Measurements from ENCODE around the gene RNPEPL1.

The RNPEPL1 gene

DNA sequence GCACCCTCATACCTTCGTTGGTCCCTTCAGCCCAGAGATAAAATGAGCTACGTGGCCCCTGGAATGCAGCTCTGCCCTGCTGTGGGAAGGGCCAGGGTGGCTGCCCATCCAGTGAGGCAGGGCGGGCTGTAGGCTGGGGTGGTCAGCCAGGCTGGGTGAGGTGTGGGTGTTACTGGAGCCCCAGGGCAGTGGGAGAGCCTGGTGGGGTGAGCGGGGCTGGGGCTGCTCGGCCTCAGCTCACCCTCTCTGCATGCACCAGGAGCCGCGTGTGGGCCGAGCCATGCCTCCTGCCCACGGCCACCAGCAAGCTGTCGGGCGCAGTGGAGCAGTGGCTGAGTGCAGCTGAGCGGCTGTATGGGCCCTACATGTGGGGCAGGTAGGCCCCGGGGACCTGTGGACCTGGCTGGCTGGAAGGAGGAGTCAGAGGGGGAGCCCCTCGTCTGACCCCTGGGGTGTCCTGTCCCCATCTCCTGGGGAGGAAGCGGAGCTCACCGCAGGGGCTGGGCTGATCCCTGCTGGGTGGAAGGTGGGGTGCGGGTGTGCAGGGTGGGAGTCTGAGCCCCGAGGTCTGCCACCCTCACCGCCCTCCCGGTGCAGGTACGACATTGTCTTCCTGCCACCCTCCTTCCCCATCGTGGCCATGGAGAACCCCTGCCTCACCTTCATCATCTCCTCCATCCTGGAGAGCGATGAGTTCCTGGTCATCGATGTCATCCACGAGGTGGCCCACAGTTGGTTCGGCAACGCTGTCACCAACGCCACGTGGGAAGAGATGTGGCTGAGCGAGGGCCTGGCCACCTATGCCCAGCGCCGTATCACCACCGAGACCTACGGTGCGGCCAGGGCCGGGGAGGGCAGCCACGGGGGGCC, 5.5 kb downstream of the RNPEPL1 start:
- no peak for DNase-seq (ENCODE audit: low spot score)
- Histone ChIP-seq H3K9ac (ENCODE audit: low read depth, low read length, poor library complexity) (peak overlapping the region; percentile 21), H3K18ac (ENCODE audit: low read length) (no peak overlapping the region), H3K27ac (replicated peaks; ENCODE audit: low read length) (no peak overlapping the region), H2AFZ (ENCODE audit: low read length) (no peak overlapping the region), H2BK120ac (ENCODE audit: low read depth, low read length) (no peak overlapping the region), H3K23ac (ENCODE audit: low read depth, low read length, poor library complexity) (no peak overlapping the region), H3K4ac (ENCODE audit: low read length) (no peak overlapping the region), H3K27me3 (ENCODE audit: control insufficient read depth in 3 of 3, insufficient read depth in 3 of 3, low read depth in 1 of 3, low read length in 3 of 3) (peaks cover 0 to 14% (median 5%) of the 10 kb centered on the region in 3 experiments), H4K91ac (ENCODE audit: low read depth, low read length, poor library complexity) (no peak overlapping the region), H3K36me3 (replicated peaks in 1 of 2; ENCODE audit: control insufficient read depth in 2 of 2, insufficient read depth in 2 of 2, low read length in 2 of 2) (peaks cover 8 to 38% of the 10 kb centered on the region in 2 donors), H2BK12ac (ENCODE audit: low read length) (peak overlapping the region; percentile 10), H3K4me3 (ENCODE audit: low read length in 2 of 2) (peak overlapping the region in 1 of 2 donors; percentile 56), H3K4me2 (ENCODE audit: insufficient read depth, low read length, poor library complexity, severe bottlenecking) (no peak overlapping the region), H4K8ac (ENCODE audit: low read depth, low read length) (no peak overlapping the region), H2BK5ac (ENCODE audit: low read length) (no peak overlapping the region), H2BK15ac (ENCODE audit: low read length) (no peak overlapping the region), H3K4me1 (ENCODE audit: control insufficient read depth in 2 of 2, insufficient read depth in 1 of 2, low read depth in 1 of 2, low read length in 2 of 2) (peaks cover 5 to 8% of the 10 kb centered on the region in 2 donors), H3K79me1 (ENCODE audit: low read depth, low read length) (peaks cover 2% of the 10 kb centered on the region), H2AK5ac (ENCODE audit: low read depth, low read length) (no peak overlapping the region), H3K9me3 (replicated peaks in 1 of 2; ENCODE audit: control insufficient read depth in 2 of 2, insufficient read depth in 1 of 2, low read depth in 1 of 2, low read length in 2 of 2) (no peaks in the 10 kb centered on the region), H3K14ac (ENCODE audit: low read length) (peak overlapping the region; percentile 21)
- WGBS, 2 donors (ENCODE audit: extremely low coverage in 2 of 2, insufficient read length in 2 of 2, insufficient replicate concordance in 1 of 2) = no CpG with 5 or more reads among the region's 37 CpGs

DNA sequence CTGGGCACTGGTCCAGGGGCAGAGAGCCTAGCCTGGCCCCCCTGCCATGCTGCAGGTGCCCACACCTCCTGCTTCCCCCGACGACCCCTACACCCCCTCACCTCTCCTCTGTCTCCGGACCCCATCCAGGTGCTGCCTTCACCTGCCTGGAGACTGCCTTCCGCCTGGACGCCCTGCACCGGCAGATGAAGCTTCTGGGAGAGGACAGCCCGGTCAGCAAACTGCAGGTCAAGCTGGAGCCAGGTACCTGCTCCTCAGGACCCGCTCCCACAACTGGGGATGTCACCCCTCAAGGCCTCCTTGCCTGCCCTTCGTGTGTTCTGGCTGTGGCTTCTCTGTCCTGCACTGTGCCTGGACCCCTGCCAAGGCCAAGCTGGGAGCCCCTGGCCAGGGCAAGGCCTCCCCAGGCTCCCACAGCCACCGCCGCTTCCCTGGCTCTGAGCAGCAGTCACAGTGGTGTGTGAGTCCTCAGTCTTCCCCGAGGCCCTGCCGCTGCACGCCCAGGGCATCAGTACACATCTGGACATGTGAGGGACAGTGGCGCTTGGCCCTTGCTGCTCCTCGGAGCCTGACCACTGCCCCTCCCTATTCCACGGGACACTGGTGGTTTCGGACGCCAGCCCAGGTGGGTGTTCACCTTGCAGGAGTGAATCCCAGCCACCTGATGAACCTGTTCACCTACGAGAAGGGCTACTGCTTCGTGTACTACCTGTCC, 6.3 kb downstream of the RNPEPL1 start:
- Histone ChIP-seq H2BK12ac (ENCODE audit: low read length) (no peak overlapping the region), H2BK5ac (ENCODE audit: low read length) (no peak overlapping the region), H3K27me3 (ENCODE audit: control insufficient read depth in 3 of 3, insufficient read depth in 3 of 3, low read depth in 1 of 3, low read length in 3 of 3) (peaks cover 0 to 6% (median 0%) of the 10 kb centered on the region in 3 experiments), H3K23ac (ENCODE audit: low read depth, low read length, poor library complexity) (peak overlapping the region; percentile 55), H2AFZ (ENCODE audit: low read length) (no peak overlapping the region), H3K4ac (ENCODE audit: low read length) (no peak overlapping the region), H3K27ac (replicated peaks; ENCODE audit: low read length) (no peak overlapping the region), H3K4me1 (ENCODE audit: control insufficient read depth in 2 of 2, insufficient read depth in 1 of 2, low read depth in 1 of 2, low read length in 2 of 2) (peaks cover under 1 to 2% of the 10 kb centered on the region in 2 donors), H3K4me3 (ENCODE audit: low read length in 2 of 2) (no peak overlapping the region), H3K36me3 (replicated peaks in 1 of 2; ENCODE audit: control insufficient read depth in 2 of 2, insufficient read depth in 2 of 2, low read length in 2 of 2) (peaks cover 8 to 38% of the 10 kb centered on the region in 2 donors), H4K91ac (ENCODE audit: low read depth, low read length, poor library complexity) (no peak overlapping the region), H3K4me2 (ENCODE audit: insufficient read depth, low read length, poor library complexity, severe bottlenecking) (no peak overlapping the region), H3K9ac (ENCODE audit: low read depth, low read length, poor library complexity) (no peak overlapping the region), H2AK5ac (ENCODE audit: low read depth, low read length) (no peak overlapping the region), H3K79me1 (ENCODE audit: low read depth, low read length) (peaks cover 5% of the 10 kb centered on the region), H2BK120ac (ENCODE audit: low read depth, low read length) (no peak overlapping the region), H2BK15ac (ENCODE audit: low read length) (no peak overlapping the region), H3K9me3 (replicated peaks in 1 of 2; ENCODE audit: control insufficient read depth in 2 of 2, insufficient read depth in 1 of 2, low read depth in 1 of 2, low read length in 2 of 2) (no peaks in the 10 kb centered on the region), H3K18ac (ENCODE audit: low read length) (no peak overlapping the region), H4K8ac (ENCODE audit: low read depth, low read length) (no peak overlapping the region), H3K14ac (ENCODE audit: low read length) (no peak overlapping the region)
- no peak for DNase-seq (ENCODE audit: low spot score)
- no CpG with 5 or more reads among the region's 21 CpGs for WGBS, 2 donors (ENCODE audit: extremely low coverage in 2 of 2, insufficient read length in 2 of 2, insufficient replicate concordance in 1 of 2)

DNA sequence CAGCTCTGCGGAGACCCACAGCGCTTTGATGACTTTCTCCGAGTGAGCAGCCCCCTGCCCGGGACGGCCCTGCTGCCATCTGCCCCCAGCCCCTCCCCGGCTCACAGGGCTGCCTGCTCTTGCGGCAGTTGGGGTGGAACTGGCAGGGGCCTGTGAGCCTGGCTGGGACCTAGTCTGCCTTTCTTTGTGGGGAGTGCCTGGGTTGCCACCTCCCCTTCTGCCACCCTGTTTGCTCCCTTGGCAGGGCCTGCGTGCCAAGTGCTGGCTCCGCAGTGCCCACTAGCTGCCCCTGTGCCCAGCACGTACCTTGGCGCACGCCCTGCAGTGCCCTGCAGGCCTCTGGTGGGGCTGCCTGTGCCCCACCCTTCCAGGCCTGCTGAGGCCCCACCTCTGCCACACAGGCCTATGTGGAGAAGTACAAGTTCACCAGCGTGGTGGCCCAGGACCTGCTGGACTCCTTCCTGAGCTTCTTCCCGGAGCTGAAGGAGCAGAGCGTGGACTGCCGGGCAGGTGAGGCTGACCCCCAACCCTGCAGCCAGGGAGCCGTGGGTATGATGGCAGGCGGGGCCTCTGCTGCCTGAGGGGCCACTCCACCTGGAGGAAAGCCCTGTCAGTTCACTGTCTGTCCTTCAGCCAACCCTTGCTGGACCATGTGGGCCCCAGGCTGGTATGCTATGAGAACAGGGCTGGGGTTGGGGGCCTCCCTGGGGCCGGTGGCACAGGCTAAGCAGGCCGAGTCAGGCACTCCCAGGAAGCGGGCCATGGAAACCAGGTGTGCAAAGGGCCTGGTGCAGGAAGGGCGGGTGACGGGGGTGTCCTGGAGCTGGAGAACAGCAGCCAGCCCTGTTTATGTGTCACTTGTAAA, 7.0 kb downstream of the RNPEPL1 start:
- Histone ChIP-seq H4K8ac (ENCODE audit: low read depth, low read length) (no peak overlapping the region), H3K18ac (ENCODE audit: low read length) (no peak overlapping the region), H2AFZ (ENCODE audit: low read length) (no peak overlapping the region), H3K9ac (ENCODE audit: low read depth, low read length, poor library complexity) (no peak overlapping the region), H3K9me3 (replicated peaks in 1 of 2; ENCODE audit: control insufficient read depth in 2 of 2, insufficient read depth in 1 of 2, low read depth in 1 of 2, low read length in 2 of 2) (no peaks in the 10 kb centered on the region), H3K4me3 (ENCODE audit: low read length in 2 of 2) (no peak overlapping the region), H3K4me1 (ENCODE audit: control insufficient read depth in 2 of 2, insufficient read depth in 1 of 2, low read depth in 1 of 2, low read length in 2 of 2) (no peaks in the 10 kb centered on the region), H3K4ac (ENCODE audit: low read length) (no peak overlapping the region), H2BK120ac (ENCODE audit: low read depth, low read length) (no peak overlapping the region), H3K27me3 (ENCODE audit: control insufficient read depth in 3 of 3, insufficient read depth in 3 of 3, low read depth in 1 of 3, low read length in 3 of 3) (no peaks in the 10 kb centered on the region), H3K4me2 (ENCODE audit: insufficient read depth, low read length, poor library complexity, severe bottlenecking) (no peak overlapping the region), H4K91ac (ENCODE audit: low read depth, low read length, poor library complexity) (no peak overlapping the region), H2AK5ac (ENCODE audit: low read depth, low read length) (no peak overlapping the region), H2BK15ac (ENCODE audit: low read length) (no peak overlapping the region), H2BK5ac (ENCODE audit: low read length) (no peak overlapping the region), H3K27ac (replicated peaks; ENCODE audit: low read length) (no peak overlapping the region), H3K79me1 (ENCODE audit: low read depth, low read length) (peaks cover 6% of the 10 kb centered on the region), H2BK12ac (ENCODE audit: low read length) (no peak overlapping the region), H3K36me3 (replicated peaks in 1 of 2; ENCODE audit: control insufficient read depth in 2 of 2, insufficient read depth in 2 of 2, low read length in 2 of 2) (peaks cover 8 to 40% of the 10 kb centered on the region in 2 donors), H3K14ac (ENCODE audit: low read length) (no peak overlapping the region), H3K23ac (ENCODE audit: low read depth, low read length, poor library complexity) (no peak overlapping the region)
- WGBS, 2 donors (ENCODE audit: extremely low coverage in 2 of 2, insufficient read length in 2 of 2, insufficient replicate concordance in 1 of 2) = no CpG with 5 or more reads among the region's 23 CpGs
- no peak for DNase-seq (ENCODE audit: low spot score)
